GM21447 (cell line): ENCODE data around the gene CCDC106.

ENCODE experiments used
- ATAC-seq: cut with Tn5 transposase; IDR thresholded peaks from one replicate; pipeline ENCODE4 v1.9.1; 2021; ENCODE audit not compliant: unreplicated experiment

The CCDC106 gene

DNA sequence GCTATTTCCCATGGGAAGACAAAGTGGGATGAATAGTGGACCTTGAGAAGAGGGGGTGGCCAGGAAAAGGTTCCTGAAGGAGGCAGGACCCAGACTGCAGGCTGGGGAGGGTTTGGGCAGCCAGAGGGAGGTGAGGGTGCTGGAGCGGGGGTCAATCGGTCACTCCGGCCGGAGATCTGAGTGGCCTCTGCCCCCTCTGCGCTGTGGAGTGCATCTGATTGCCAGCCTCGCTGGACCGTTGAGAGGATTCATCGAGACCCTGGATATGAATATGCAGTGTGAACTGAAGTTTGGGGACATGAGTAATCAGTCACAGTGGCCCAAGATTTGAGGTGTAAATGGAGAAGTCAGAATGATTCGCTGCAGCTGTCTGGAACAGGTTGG, 12.7 kb upstream of the CCDC106 start:
- no peak for ATAC-seq

DNA sequence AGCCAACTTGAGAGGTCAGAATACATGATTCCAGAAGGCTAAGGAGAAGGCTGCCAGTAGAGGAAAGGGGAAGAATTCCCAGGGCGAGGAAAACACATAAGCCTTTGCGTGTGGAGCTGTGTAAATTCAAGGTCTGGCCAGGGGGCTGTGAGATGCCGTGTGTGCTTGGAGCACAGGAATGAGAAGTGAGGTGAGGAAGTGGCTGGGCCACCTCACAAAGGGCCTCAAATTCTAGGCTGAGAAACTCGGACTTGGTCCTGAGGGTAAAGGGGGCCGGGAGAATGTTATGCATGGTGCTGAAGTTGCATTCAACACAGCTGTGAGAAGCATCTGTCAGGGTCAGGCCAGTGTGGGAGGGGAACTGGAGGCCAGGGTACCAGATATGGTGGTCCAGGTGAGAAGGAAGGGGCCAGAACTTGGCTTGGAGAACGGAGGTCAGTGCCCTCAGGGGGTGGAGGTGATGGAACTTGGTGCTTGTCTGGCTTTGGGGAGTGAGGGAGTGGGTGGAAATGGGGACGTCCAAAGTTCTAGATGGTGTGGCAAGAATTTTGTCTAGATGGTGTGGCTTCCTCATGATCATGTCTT, 12.1 kb upstream of the CCDC106 start:
- ATAC-seq, result no peak

DNA sequence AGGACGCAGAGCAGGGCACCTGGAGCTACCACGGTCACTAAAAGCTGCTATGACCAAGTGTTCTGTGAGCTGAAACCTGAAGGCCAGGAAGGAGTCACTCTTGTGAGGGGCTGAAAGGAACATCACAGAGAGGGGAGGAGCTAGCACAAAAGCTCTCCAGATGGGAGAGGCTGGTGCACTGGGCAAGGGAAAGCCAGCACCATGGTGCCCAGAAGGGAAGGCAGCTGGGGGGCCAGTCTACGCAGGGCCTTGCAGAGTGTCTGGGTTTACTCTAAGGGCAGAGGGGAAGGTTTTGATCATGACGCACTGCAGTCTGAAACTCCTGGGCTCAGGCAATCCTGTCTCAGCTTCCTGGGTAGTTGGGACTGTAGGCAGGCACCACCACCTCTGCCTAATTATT, 11.3 kb upstream of the CCDC106 start:
- ATAC-seq, result no peak

DNA sequence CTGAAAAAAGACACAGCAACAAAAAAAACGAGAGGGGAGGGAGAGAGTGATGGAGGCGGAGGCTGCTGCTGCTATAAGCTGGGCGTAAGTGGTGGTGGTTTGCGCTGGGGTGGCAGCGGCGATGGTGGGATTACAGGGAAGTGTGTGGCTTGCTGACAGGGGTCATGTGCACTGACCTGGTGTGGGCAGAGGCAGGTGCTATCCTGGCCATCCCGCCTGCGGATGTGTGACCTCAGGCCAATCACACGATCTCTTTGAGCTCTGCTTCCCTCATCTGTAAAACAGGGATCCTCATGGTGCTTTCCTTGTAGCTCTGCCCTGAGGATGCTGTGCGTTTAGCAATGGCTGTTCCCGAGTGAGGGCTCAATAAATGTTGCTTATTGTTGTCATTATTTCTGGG, 10.5 kb upstream of the CCDC106 start:
- ATAC-seq, result no peak

DNA sequence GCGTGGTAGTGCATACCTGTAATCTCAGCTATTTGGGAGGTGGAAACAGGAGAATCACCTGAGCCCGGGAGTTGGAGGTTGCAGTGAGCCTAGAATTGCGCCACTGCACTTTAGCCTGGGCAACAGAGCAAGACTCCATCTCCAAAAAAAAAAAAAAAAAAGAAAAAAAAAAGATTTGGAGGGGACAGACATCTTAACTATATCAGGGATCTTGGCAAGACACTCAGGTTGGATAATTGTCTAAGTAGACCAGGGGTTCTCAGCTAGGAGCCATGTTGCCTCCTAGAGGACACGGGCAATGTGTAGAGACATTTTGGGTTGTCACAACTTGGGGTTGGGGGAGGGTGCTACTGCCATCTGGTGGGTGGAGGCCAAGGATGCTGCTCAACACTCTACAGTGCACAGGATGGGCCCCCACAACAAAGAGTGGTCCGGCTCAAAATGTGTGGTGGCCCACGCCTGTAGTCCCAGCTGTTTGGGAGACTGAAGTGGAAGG, 9.1 kb upstream of the CCDC106 start:
- no peak for ATAC-seq

DNA sequence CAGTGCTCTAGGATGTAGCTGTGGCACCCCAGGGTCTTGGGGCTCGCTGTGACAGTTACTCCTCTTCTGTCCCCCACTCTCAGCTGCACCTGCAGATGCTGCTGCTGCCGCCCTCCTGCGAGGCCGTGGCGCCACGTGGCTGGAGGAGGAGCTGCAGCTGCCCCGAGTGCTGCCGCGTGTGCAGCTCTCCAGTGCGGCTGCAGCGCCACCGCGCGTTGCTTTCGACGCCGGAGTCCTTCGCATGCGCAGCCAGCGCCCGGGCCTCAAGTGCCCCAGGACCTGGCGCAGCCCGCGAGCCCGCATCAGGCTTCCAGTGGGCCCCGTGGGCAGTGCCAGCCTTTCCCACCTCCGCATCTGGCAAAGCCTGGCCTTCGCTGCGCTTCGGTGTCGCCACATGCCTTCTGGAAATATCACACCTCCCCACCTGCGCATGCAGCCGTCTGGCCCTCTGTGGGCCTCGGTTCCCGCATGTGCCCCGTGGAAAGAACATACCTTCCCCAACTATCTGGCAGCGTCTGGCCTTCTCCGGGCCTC, 7.9 kb upstream of the CCDC106 start:
- ATAC-seq, result no peak

DNA sequence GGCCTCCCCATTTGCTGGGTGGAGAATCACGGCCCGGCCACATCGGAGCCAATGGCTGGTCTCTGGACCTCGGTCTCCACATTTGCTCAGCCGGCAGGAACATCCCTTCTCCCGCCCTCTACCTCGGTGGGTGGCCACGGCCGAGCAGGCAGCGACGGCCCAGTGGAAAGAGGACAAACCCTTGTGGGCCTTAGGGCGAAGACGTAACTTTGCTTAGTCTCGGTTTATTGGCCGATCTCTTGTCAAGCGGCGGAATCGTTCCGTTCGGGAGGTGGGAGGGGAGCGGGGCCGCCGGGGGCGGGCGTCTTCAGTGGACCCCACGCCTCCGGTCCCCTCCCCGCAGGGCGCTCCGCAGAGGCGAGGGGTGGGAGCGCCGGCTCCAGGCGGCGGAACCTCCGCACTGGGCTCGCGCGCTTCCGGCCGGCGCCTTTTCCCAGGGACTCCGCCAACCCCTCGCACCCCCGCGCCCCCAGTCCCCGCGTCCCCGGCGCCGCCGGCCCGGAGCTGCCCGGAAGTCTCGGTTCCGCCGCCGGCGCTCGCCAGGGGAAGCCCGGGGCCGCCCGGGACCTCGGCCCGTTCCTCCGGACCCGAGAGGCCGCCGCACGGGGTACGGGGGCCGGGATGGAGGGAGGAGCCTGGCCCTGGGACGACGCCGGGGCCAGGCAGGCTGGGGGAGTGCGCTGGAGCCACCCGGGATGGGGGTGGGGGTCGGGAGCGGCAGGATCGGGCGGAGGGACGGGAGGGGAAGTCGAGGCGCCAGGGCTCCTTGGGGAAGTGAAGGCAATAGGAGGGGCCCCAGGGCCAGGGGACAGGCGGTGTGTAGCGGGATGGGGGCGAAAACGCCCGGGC, 7.2 kb upstream of the CCDC106 start, which contains the start of gene ZNF580:
Gene ZNF580 (plus strand): TSS at position 426 of the 849 bp plus-strand sequence. CDS start 1,507 bp downstream, outside the sequence.
- no peak for ATAC-seq

DNA sequence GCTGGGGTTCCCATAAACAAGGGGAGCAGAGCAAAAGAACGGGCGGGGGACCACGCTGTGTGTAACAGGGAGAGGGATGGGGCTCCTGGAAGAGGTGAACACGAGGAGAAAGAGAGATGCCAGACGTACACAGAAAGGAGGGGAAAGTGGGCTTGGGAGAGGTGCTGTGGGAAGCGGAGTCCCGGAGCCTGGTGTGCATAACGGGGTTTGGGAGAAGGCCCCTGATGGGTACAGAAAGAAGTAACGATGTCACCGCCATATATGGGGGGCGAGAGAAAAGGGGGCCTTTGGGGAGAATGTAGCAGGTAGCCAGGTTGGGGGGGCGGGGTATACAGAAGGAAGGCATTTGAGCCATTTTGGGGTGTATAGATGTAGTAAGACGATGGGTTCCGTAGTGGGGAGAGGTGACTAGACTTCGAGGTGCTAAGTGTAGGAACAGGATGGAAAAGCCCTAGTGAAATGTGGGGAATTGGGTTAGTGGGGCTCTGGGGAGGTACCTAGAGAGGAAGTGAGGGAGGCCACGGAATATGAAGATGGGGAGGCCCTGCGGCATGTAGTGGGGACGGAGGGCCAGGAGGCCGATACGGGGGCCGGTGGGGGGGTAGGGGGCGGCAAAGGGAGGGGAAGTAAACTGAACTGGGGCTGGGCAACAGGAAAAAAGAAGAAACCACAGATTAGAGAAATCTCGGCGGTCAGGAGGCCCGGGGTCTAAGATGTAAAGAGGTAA, 6.4 kb upstream of the CCDC106 start:
- no peak for ATAC-seq

DNA sequence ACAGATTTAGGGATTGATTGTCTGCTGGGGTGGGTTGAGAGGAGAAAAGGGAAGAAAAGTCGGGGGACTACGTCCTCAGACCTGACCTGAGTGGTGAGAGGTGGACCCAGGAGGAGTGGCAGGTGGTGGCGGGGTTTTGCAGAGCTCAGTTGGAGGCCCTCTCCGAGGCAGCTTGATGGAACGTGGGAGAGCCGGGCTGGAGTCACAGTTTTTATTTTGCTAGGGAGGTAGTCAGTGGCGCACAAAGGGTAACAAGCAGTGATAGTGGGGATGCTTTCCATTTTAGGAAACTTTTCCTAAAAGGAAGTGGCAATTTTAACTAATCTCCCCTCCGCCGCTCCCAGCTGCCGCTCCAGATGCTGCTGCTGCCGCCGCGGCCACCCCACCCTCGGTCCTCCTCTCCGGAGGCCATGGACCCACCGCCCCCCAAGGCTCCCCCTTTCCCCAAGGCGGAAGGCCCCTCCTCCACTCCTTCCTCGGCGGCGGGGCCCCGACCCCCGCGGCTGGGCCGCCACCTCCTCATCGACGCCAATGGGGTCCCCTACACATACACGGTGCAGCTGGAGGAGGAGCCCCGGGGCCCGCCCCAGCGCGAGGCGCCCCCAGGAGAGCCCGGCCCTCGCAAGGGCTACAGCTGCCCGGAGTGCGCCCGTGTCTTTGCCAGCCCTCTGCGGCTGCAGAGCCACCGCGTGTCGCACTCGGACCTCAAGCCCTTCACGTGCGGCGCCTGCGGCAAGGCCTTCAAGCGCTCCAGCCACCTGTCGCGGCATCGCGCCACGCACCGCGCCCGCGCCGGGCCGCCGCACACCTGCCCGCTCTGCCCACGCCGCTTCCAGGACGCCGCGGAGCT, 5.6 kb upstream of the CCDC106 start:
- ATAC-seq, result no peak

DNA sequence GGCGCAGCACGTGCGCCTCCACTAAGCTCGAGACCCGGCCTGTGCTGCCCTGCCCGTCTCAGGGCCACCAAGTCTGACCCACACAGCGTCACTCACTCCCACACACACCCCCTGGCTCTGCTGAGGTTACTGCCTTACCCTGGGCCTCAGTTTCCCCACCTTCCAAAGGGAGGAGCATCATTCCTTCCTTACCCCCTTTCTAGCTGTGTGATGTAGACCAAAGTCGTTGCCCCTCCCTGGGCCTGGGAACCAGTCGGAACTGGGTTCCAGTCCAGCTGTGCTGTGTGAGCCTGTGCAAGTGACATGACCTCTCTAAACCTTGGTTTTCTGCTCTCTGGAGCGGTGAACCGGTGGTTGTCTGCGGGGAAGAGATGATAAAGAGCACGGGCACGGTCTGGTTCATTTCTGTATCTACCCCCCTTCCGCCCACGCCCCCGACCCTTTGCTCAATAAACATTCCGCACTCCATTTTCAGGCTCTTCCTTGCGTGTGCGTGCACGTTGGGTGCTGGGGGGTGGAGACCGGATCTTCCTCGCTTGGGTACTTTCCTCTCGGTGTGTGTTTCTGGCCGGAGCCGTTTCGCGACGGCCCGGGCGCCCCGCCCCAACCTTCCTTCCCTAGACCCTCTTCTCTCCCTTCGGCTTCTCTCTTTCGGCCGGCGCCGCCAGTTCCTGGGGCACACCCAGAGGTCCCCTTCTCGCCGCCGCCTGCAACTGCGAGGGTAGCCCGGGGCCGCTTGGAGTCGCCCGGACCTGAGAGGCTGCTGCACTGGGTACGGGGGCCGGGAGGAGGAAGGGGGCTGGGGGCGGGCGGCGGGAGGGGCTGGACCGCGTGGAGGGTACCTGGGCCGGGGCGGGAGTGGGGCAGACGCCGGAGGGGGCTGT, 4.8 kb upstream of the CCDC106 start, which contains the start of gene ZNF581:
Gene ZNF581 (plus strand): TSS at position 647 of the 884 bp plus-strand sequence. CDS start 923 bp downstream, outside the sequence.
- ATAC-seq, result peak; percentile 31

DNA sequence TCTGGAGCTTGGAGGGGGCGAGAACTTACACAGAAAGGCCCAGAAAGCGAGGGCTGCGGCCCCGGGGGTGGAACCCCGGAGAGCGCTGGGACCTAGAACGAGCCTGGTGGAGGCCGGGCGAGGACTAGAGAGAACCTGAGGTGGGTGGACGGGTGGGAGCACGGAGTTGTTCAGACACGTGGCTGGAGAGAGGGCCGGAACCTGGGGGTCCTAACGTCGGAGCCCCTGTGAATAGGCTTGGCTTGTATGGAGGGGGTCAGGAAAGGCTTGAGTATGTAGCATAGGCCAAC, 4.2 kb upstream of the CCDC106 start:
- no peak for ATAC-seq

DNA sequence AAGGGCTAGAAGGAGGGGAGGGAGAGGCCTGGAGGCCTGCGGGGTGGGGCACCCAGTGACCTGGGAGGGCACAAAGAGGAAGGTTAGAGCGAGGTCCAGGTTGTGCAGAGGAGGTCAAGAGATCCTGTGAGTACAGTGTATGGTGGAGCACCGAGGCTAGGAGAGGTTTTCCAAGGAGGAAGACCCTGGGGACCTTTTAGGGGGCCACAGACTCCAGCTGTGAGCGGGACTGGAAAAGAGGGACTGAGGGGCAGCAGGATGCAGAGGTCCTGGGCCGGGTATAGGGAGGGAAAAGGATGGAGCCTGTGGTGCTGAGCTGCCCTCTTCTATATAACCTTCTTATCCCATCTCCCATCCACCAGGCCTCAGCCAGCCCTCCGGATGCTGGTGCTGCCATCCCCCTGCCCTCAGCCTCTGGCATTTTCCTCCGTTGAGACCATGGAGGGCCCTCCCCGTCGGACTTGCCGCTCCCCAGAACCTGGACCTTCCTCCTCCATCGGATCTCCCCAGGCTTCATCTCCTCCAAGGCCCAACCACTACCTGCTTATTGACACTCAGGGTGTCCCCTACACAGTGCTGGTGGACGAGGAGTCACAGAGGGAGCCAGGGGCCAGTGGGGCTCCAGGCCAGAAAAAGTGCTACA, 3.7 kb upstream of the CCDC106 start:
- ATAC-seq, result no peak

DNA sequence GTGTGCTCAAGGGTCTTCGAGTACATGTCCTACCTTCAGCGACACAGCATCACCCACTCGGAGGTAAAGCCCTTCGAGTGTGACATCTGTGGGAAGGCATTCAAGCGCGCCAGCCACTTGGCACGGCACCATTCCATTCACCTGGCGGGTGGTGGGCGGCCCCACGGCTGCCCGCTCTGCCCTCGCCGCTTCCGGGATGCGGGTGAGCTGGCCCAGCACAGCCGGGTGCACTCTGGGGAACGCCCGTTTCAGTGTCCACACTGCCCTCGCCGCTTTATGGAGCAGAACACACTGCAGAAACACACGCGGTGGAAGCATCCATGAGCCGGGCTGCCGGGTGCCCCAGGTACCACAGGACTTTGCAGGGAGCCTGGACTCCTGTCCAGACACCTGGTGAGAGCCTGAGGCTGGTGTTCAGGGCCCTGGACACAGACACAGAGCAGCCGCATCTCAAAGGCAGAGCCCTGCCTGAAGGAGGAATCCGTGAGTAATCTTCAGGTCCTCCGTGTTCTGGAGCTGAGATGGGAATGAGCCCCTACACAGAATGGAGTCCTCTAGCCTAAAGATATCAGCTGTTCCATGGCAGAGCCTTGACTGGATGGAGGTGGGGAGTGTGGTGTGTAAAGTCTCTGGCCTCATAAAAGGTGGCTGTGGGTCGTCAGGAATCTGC, 3.0 kb upstream of the CCDC106 start:
- no peak for ATAC-seq

DNA sequence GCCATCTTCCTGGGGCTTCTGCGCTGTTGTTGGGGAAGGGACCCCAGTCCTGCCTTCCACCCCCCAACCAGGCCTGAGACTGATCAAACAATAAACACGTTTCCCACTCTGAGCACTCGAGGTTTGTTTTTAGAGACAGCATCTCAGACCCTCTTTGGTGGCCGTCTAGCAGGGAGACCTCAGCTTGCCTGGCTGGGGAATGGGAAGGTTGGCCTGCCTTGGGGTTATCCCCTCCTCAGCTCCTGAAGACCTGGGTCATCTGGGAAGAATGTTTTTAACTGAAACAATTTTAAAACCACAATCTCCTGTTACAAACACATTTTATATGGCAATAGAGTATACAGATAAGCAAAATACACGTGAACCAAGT, 2.5 kb upstream of the CCDC106 start:
- ATAC-seq, result no peak

DNA sequence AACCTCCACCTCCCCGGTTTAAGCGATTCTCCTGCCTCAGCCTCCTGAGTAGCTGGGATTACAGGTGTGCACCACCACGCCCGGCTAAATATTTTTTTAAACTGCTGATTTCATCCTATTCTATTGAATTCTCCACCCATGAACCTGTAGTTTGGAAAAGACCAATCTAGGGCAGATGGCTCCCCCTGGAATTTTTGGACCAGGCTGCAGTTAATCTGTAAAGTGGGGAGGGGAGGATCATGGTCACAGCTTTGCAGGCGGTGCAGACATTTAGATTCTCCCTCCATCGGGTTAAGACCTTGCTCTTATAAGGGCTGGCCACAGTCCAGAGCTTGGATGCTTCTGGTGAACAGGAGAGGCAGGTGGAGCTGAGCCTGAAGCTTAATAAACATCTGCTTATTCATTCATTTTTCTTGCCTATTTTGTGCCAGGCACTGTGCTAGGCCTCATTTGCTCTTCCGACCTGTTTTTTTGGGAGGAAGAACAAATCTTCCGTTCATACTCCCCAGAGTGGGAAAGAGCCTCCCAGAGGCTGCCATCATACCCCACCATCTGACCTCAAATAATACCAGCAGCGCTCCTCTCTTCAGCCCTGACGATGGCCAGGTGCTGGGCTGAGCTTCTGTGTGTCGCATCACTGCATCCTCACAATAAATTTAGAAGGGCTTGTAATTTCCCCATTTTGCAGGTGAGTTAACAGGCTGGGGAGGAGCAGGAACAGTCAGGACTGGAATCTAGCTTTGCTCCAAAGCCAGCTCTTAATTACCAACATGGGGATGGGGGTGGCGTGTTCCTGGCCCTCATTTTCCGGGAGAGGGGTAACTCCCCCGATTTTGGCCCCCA, 902 bp upstream of the CCDC106 start:
- no peak for ATAC-seq

DNA sequence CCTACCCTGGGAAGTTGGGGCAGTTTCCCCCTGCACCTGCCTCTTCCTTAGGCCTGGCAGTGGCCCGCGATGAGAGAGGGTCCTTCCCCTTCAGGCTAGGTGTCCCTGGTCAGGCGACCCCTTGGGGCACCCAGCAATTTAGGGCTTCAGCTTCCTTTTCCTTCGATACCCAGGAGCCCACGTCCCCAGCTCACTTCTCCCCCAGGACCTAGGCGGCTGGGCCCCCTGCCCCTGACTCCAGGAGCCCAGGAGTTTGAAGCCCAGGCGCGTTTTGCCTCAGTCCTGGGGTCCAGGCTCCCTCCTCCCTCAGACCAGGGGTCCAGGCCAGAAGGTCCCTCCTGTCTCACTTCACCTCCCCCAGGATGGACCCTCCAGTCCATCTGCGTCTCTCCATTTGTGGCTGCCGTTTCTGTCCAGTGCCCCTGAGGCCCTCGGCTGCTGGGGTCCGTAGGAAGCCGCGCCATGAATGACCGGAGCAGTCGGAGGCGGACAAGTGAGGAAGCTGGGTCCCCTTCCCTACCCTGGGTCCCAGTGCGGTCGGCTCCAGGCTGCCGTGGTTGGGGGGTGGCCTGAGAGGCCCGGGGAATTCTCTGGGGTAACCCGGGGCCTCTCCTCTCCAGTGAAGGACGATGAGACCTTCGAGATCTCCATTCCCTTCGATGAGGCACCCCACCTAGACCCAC, 714 bp downstream of the CCDC106 start:
- ATAC-seq, result no peak
